CD4-positive, alpha-beta T cell treated with Interleukin-6 at 100 ng/mL for 8 hours (primary cell): ENCODE measurements around the gene N4BP2L1.
A peak's percentile ranks its signal among the peaks of the same experiment; 100 is the strongest.

Source experiments
- DNase-seq: peaks from one replicate; pipeline ENCODE4 v3.0.0-alpha.2; 2020; ENCODE audit warnings: mixed read lengths, low spot score

The N4BP2L1 gene

GRCh38 chr13:32431361-32431760, 3.4 kb upstream of the N4BP2L1 start:
- no peak for DNase-seq

GRCh38 chr13:32430018-32430747, 2.3 kb upstream of the N4BP2L1 start:
- no peak for DNase-seq

- no peak for DNase-seq
These were observed 1.5 kb upstream of the N4BP2L1 start for GRCh38 chr13:32429433-32429909.

GRCh38 chr13:32428581-32429432, 877 bp upstream of the N4BP2L1 start:
- DNase-seq, result no peak

GRCh38 chr13:32426990-32427851, 709 bp downstream of the N4BP2L1 start:
- peak; percentile 44 for DNase-seq

- peak; percentile 58 for DNase-seq
These were observed 1.5 kb downstream of the N4BP2L1 start for GRCh38 chr13:32426191-32426989.

- no peak for DNase-seq
These were observed 2.8 kb downstream of the N4BP2L1 start for GRCh38 chr13:32425158-32425557.

GRCh38 chr13:32423592-32423991, 4.3 kb downstream of the N4BP2L1 start:
- DNase-seq, result no peak

GRCh38 chr13:32419862-32420261, 8.1 kb downstream of the N4BP2L1 start:
- DNase-seq, result no peak

GRCh38 chr13:32417995-32418394, 9.9 kb downstream of the N4BP2L1 start:
- DNase-seq, result no peak

- DNase-seq, result no peak
These were observed 12.9 kb downstream of the N4BP2L1 start for GRCh38 chr13:32415019-32415418.

- DNase-seq, result no peak
These were observed 13.3 kb downstream of the N4BP2L1 start for GRCh38 chr13:32414580-32414979.

GRCh38 chr13:32413284-32413683, 14.6 kb downstream of the N4BP2L1 start:
- no peak for DNase-seq

GRCh38 chr13:32409561-32410421, 18.1 kb downstream of the N4BP2L1 start:
- DNase-seq, result no peak

- no peak for DNase-seq
These were observed 19.0 kb downstream of the N4BP2L1 start for GRCh38 chr13:32409001-32409313.

- DNase-seq, result no peak
These were observed 19.5 kb downstream of the N4BP2L1 start for GRCh38 chr13:32408296-32409000.

GRCh38 chr13:32407854-32408253, 20.1 kb downstream of the N4BP2L1 start:
- DNase-seq, result no peak

- no peak for DNase-seq
These were observed 24.8 kb downstream of the N4BP2L1 start for GRCh38 chr13:32403108-32403507.

GRCh38 chr13:32391101-32391619, 36.8 kb downstream of the N4BP2L1 start:
- DNase-seq, result no peak

GRCh38 chr13:32390484-32390883, 37.4 kb downstream of the N4BP2L1 start:
- no peak for DNase-seq
